ENCODE data around the gene SCD5.

- TF ChIP-seq EZH2 (IDR thresholded peaks at IDR 0.05; ENCODE audit: low read depth, unreplicated experiment) (no peak), CTCF (conservative IDR thresholded peaks at IDR 0.05; ENCODE audit: low read depth in 2 of 2) (no peak), EZH2phosphoT487 (IDR thresholded peaks at IDR 0.05; ENCODE audit: unreplicated experiment) (no peak), JUNB (IDR thresholded peaks at IDR 0.05; ENCODE audit: unreplicated experiment) (no peak), REST (IDR thresholded peaks at IDR 0.05; ENCODE audit: unreplicated experiment) (no peak), POLR2AphosphoS5 (IDR thresholded peaks at IDR 0.05; ENCODE audit: low read depth) (no peak), ETS1 (IDR thresholded peaks at IDR 0.05) (no peak), CREB1 (CRISPR knock-in tag; IDR thresholded peaks at IDR 0.05; ENCODE audit: low read depth) (no peak), NANOG (IDR thresholded peaks at IDR 0.05; ENCODE audit: borderline replicate concordance) (no peak), ZNF331 (CRISPR knock-in tag; IDR thresholded peaks at IDR 0.05; ENCODE audit: low read depth) (no peak)
Measured at GRCh38 chr4:82666970-82667665, 131.5 kb downstream of the SCD5 start.

Measured in GM23338 (cell line).